GM19023 (cell line): ENCODE results near the gene TIMM17A.
"Not testable (repeated sequence)": the region's sequence is repeated elsewhere in the genome, so short reads cannot be mapped to it uniquely, and the experiment has no call there.

Experiments
- ATAC-seq: cut with Tn5 transposase; IDR thresholded peaks from one replicate; pipeline ENCODE4 v1.9.1; 2021; ENCODE audit warnings: mild to moderate bottlenecking, moderate library complexity; ENCODE audit not compliant: unreplicated experiment

The TIMM17A gene

DNA sequence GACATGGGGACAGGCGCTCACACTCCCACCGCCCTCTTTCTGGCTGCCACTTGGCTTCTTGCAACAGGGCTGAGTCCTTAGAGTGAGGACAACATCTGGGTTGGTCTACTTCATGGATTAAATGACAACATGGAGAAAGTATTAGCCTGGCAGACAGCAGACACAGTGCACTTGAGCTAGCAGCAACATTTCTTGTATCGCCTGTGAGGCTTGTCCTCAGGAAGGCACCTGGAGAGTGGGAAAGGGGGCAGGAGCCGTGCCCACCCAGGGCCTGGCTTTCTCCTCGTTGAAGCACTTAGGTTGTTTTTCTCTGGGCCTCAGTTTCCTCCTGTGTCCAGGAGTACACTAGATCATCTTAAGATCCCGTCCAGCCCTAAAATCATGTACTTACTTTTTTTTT lies 58.8 kb downstream of the TIMM17A start:
- ATAC-seq = no peak

DNA sequence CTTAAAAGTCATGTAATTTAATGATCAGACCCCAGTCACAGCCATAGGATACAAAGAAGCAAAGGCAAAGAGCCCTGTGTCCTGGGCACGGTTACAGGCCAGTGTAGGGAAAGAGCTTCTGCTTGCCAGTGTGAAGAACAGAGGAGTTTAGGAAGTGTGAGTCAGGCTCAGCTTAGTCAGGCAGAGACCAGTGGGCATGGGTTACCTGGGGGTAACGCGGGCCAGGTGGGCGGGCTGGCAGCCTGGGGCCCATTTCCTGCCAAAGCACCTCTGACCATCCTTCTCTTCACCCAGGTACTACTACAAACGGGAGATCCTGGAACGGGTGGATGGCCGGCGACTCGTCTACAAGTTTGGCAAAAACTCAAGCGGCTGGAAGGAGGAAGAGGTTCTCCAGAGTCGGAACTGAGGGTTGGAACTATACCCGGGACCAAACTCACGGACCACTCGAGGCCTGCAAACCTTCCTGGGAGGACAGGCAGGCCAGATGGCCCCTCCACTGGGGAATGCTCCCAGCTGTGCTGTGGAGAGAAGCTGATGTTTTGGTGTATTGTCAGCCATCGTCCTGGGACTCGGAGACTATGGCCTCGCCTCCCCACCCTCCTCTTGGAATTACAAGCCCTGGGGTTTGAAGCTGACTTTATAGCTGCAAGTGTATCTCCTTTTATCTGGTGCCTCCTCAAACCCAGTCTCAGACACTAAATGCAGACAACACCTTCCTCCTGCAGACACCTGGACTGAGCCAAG lies 59.8 kb downstream of the TIMM17A start:
- no peak for ATAC-seq

DNA sequence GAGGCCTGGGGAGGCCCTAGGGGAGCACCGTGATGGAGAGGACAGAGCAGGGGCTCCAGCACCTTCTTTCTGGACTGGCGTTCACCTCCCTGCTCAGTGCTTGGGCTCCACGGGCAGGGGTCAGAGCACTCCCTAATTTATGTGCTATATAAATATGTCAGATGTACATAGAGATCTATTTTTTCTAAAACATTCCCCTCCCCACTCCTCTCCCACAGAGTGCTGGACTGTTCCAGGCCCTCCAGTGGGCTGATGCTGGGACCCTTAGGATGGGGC lies 60.3 kb downstream of the TIMM17A start:
- ATAC-seq = no peak

DNA sequence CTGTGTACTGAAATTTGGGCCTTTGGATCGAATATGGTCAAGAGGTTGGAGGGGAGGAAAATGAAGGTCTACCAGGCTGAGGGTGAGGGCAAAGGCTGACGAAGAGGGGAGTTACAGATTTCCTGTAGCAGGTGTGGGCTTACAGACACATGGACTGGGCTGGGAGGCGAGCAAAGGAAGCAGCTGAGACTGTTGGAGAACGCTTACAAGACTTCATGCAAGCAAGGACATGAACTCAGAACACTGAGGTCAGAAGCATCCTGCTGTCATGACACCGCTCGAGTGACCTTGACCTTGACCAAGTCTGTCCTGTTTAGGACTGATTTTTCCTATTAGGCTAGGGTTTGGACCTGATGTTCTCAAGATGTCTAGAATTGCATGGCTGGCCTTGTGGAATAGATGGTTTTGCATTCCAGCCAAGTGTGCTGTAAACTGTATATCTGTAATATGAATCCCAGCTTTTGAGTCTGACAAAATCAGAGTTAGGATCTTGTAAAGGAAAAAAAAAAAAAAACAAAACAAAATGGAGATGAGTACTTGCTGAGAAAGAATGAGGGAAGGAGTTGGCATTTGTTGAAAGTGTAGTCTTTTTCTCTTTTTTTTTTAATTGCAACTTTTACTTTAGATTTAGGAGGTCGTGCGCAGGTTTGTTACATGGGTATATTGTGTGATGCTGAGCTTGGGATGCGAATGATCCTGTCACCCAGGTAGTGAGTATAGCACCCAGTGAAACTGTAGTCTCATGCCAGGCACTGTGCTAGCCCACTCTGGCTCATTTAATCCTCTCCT lies 60.9 kb downstream of the TIMM17A start:
- ATAC-seq = no peak

DNA sequence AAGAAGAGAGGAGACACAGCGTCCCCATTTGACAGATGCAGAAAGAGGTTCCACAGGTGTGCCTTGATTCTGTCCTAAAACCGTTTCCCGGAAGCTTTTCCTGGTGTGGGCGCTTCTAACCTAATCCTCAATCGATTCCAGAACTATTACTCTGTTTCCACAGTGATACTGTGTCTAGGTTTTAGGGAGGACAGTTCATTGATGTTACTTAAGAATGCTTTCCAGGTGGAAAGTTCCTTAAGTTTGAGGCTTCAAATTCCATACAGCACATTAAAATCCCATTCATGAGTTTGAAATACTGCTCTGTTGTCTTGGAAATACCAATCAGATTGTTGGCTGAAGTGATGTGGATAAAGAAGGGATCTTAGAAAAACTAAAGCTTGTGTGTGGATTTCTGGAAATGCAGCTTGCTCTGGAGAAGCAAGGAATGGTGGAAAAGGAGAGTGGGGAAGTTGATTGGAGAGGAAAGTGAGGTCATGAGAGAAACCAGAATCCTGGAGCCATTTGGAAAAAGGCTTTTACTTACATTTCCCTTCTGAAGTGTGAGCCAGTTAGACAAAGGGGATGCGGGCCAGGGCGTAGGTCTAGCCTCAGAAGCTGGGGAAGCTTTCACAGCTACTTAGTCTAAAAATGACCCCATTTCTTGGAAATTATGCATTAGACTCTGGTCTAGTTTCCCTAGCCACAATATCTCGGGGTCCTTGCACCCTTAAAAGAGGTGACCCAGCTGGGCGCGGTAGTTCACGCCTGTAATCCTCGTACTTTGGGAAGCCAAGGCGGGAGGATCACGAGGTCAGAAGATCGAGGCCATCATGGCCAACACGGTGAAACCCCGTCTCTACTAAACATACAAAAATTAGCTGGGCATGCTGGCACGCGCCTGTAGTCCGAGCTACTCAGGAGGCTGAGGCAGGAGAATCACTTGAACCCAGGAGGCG lies 61.8 kb downstream of the TIMM17A start:
- ATAC-seq = no peak

DNA sequence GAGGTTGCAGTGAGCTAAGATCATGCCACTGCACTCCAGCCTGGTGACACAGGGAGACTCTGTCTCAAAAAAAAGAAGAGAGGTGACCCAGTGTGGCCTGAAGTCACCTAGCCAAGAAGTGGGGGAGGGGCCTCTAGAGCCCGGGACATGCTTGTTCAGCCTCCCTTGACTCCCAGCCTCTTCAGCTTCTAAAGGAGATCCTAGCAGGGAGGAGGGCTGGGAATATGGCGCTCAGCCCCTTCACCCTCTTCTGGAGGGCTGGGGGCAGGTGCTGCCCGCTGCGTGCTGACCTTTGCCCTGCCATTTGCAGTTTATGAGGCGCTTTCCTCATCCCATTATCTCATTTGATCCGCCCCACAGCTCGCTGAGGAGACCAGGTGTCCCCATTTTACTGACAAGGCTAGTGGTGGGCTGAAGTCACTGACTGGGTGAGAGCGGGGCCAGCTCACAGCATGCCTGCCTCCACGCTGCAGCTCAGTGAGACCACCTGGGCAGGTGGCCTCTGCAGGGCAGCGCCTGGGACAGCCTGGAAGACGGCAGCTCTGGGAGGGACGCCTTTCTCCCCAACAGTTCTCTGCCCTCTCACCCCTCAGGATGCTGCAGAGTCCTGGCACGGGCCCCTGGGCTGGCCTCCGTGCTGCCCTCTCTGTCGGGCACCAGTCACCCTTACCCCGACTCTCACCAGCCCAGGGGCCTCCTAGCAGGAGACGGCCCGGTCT lies 62.6 kb downstream of the TIMM17A start:
- no peak for ATAC-seq

DNA sequence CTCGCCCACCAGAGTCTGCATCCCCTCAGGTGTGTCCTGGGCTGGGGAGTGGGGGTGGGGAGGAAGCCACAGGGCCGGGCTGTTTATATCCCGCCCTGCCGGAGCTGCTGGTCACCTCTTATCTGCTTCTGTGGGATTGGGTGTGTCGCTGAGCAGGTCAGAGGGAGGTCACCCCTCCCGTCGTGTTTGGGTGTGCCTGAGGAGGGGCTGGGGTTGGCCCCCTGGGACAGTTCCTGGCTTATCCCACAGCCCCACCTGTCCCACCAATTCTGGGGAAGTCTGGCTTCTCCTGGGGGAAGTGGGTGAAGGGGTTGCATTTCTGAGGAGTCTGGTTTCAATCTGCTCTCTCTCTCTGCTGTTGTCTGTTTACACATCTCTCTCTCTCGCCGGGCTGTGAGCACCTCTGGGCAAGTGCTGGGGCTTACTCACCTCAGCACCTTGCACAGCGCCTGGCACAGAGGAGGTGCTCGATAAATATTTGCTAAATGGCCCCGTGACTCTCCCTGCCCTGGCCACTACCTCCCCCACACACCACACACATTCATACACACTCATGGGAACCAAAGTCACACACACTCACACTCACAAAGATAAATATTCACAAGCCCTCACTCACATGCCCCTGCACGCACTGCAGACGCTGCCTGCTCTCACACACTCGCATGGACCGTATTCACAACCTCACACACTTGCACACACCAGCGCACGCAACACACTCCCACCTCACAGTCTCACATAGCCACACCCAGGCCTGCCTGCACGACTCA lies 63.3 kb downstream of the TIMM17A start:
- ATAC-seq = no peak

DNA sequence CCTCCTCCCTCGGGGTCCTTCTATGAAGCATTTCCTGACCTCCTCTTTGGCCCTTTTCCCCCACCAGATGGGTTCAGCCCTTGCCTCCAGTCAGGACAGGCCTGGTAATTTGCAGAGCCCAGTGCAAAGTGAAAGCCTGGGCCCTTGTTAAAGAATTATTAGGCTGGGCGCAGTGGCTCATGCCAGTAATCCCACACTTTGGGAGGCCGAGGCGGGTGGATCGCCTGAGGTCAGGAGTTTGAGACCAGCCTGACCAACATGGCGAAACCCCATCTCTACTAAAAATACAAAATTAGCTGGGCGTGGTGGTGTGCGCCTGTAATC lies 63.9 kb downstream of the TIMM17A start:
- not testable (repeated sequence) for ATAC-seq
